Ovary (tissue), 3 donors: Measurements from ENCODE around the gene CYB5R4.

Experiments used
- CTCF ChIP-seq, 3 donors: fragments of 450-650 bp in 2 of 3; fragments of 200-600 bp in 1 of 3; IDR thresholded peaks; one replicate each; pipeline versions ENCODE4 v1.5.1 to v1.8.0; 2016 to 2022; ENCODE audit warnings: antibody characterized with exemption in 3 of 3, mild to moderate bottlenecking in 1 of 3
- POLR2A ChIP-seq: fragments of 450-650 bp; IDR thresholded peaks from one replicate; pipeline ENCODE4 v1.6.1; 2017; ENCODE audit warnings: antibody characterized with exemption, mild to moderate bottlenecking, moderate library complexity
- donor health status: DM: no; HTN: no; CAD: no.

DNA sequence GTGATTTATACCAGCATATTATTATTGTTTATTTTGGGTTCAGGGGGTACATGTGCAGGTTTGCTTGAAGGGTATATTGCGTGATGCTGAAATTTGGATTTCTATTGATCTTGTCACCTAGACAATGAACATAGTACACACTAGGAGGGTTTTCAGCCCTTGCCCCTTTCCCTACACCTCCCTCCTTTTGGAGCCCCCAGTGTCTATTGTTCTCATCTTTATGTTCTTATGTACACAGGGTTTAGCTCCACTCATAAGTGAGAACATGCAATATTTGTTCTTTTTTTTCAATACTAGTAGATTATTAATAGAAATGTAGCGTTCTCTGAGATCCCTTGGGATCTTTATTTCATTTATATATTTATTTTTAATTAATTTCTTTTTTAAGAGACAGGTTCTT is 94.9 kb downstream of the CYB5R4 start:
- TF ChIP-seq CTCF (IDR thresholded peaks at IDR 0.05), result no peak
- no peak for TF ChIP-seq POLR2A
